ENCODE measurements around the gene PTAFR.

PTAFR gene

GRCh38 chr1:28159680-28160079 lies 16.8 kb downstream of the PTAFR start:
- Histone ChIP-seq H3K27ac (replicated peaks) (peak overlapping the region; percentile 43), H3K4me3 (replicated peaks; ENCODE audit: insufficient read depth, low read length) (no peak overlapping the region), H3K27me3 (ENCODE audit: insufficient read depth, poor library complexity, severe bottlenecking) (no peaks in the 10 kb centered on the region)
- DNase-seq (ENCODE audit: low read depth in 1 of 2, low spot score in 1 of 2), result no peak
- TF ChIP-seq GABPA (IDR thresholded peaks at IDR 0.05; ENCODE audit: low read depth), result no peak
- no peak for TF ChIP-seq CTCF (IDR thresholded peaks at IDR 0.05; ENCODE audit: insufficient read depth, low read length)
- TF ChIP-seq SPI1 (IDR thresholded peaks at IDR 0.05; ENCODE audit: borderline replicate concordance, low read depth), result no peak

- H3K27ac ChIP-seq (replicated peaks), result peak overlapping the region; percentile 43; the same call in 1 of the 2 replicates
- H3K27me3 ChIP-seq (ENCODE audit: insufficient read depth, poor library complexity, severe bottlenecking), result no peaks in the 10 kb centered on the region
- TF ChIP-seq POLR2AphosphoS5 (IDR thresholded peaks at IDR 0.05; ENCODE audit: low read depth) (no peak), CTCF (IDR thresholded peaks at IDR 0.05; ENCODE audit: insufficient read depth, low read length) (no peak), GABPA (IDR thresholded peaks at IDR 0.05; ENCODE audit: low read depth) (no peak), SPI1 (IDR thresholded peaks at IDR 0.05; ENCODE audit: borderline replicate concordance, low read depth) (no peak), REST (IDR thresholded peaks at IDR 0.05; ENCODE audit: insufficient replicate concordance, low read depth) (no peak)
- DNase-seq (ENCODE audit: low read depth in 1 of 2, low spot score in 1 of 2), result no peak
- no peak overlapping the region for H3K4me3 ChIP-seq (replicated peaks; ENCODE audit: insufficient read depth, low read length)
Measured at GRCh38 chr1:28159243-28159642, 17.2 kb downstream of the PTAFR start.

GRCh38 chr1:28157894-28158293 lies 18.6 kb downstream of the PTAFR start:
- no peak for TF ChIP-seq POLR2AphosphoS5 (IDR thresholded peaks at IDR 0.05; ENCODE audit: low read depth)
- TF ChIP-seq SPI1 (IDR thresholded peaks at IDR 0.05; ENCODE audit: borderline replicate concordance, low read depth), result no peak
- no peak for TF ChIP-seq CTCF (IDR thresholded peaks at IDR 0.05; ENCODE audit: insufficient read depth, low read length)
- no peak for TF ChIP-seq GABPA (IDR thresholded peaks at IDR 0.05; ENCODE audit: low read depth)
- TF ChIP-seq REST (IDR thresholded peaks at IDR 0.05; ENCODE audit: insufficient replicate concordance, low read depth), result no peak
- Histone ChIP-seq H3K27ac (replicated peaks) (peak overlapping the region; percentile 59; the same call in 1 of the 2 replicates), H3K27me3 (ENCODE audit: insufficient read depth, poor library complexity, severe bottlenecking) (no peaks in the 10 kb centered on the region), H3K4me3 (replicated peaks; ENCODE audit: insufficient read depth, low read length) (no peak overlapping the region)
- DNase-seq (ENCODE audit: low read depth in 1 of 2, low spot score in 1 of 2), result no peak

GRCh38 chr1:28156821-28157220 lies 19.7 kb downstream of the PTAFR start:
- peak; percentile 85 for TF ChIP-seq POLR2AphosphoS5 (IDR thresholded peaks at IDR 0.05; ENCODE audit: low read depth)
- TF ChIP-seq CTCF (IDR thresholded peaks at IDR 0.05; ENCODE audit: insufficient read depth, low read length), result no peak
- TF ChIP-seq GABPA (IDR thresholded peaks at IDR 0.05; ENCODE audit: low read depth), result 0 out of 2 replicates have a peak, but pooled peaks have one; percentile 19
- TF ChIP-seq SPI1 (IDR thresholded peaks at IDR 0.05; ENCODE audit: borderline replicate concordance, low read depth), result peak; percentile 73; the same call in 1 of the 2 replicates
- no peak for TF ChIP-seq REST (IDR thresholded peaks at IDR 0.05; ENCODE audit: insufficient replicate concordance, low read depth)
- H3K27me3 ChIP-seq (ENCODE audit: insufficient read depth, poor library complexity, severe bottlenecking), result no peaks in the 10 kb centered on the region
- no peak overlapping the region for H3K4me3 ChIP-seq (replicated peaks; ENCODE audit: insufficient read depth, low read length)
- peak overlapping the region; percentile 59 for H3K27ac ChIP-seq (replicated peaks)
- DNase-seq (ENCODE audit: low read depth in 1 of 2, low spot score in 1 of 2), result peak; percentile 88 to 94
